ENCODE data around the gene ZNF792.

The ZNF792 gene

GRCh38 chr19:34910770-34911169, 53.3 kb downstream of the ZNF792 start:
- no peak overlapping the region for H3K4me3 ChIP-seq (ENCODE audit: low read depth, low read length)
- TF ChIP-seq, protein P1, sequence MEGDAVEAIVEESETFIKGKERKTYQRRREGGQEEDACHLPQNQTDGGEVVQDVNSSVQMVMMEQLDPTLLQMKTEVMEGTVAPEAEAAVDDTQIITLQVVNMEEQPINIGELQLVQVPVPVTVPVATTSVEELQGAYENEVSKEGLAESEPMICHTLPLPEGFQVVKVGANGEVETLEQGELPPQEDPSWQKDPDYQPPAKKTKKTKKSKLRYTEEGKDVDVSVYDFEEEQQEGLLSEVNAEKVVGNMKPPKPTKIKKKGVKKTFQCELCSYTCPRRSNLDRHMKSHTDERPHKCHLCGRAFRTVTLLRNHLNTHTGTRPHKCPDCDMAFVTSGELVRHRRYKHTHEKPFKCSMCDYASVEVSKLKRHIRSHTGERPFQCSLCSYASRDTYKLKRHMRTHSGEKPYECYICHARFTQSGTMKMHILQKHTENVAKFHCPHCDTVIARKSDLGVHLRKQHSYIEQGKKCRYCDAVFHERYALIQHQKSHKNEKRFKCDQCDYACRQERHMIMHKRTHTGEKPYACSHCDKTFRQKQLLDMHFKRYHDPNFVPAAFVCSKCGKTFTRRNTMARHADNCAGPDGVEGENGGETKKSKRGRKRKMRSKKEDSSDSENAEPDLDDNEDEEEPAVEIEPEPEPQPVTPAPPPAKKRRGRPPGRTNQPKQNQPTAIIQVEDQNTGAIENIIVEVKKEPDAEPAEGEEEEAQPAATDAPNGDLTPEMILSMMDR (IDR thresholded peaks at IDR 0.05; ENCODE audit: control insufficient read depth, extremely low read depth, insufficient read depth): no peak
- no peak for DNase-seq (ENCODE audit: low read depth)
